ENCODE data around the gene DHX34. TPM values are rescaled to one million over a fixed set of nuclear protein-coding genes. Genes with fewer than 3 reads are reported as not detected.

Gene DHX34
- polyA plus RNA-seq, 1 of the 3 experiments (the other 2 are of a cell fraction): 16.4 TPM

- ChIA-PET CTCF (interaction anchor here (1.2 to 3.2 kb wide), 2 partner anchors 14 to 81 kb away, joined by 4 to 19 read pairs; no protein-coding TSS in a partner anchor), POLR2A (no interaction called here)
- Histone ChIP-seq H3F3A (replicated peaks; ENCODE audit: insufficient read depth) (peaks cover 19% of the 10 kb centered on the region), H3K9me3 (no peaks in the 10 kb centered on the region), H4K20me1 (ENCODE audit: insufficient read depth) (no peaks in the 10 kb centered on the region), H3K79me2 (ENCODE audit: insufficient read depth) (no peaks in the 10 kb centered on the region), H3K27ac (ENCODE audit: low read depth in 2 of 2, low read length in 1 of 2) (no peak overlapping the region), H3K27me3 (ENCODE audit: insufficient read depth) (peaks cover 24% of the 10 kb centered on the region), H2AFZ (ENCODE audit: low read depth) (no peak overlapping the region), H3K4me3 (ENCODE audit: low read depth in 2 of 2, low read length in 1 of 2) (no peak overlapping the region), H3K4me2 (no peak overlapping the region), H3K9me2 (no peaks in the 10 kb centered on the region), H3K36me3 (replicated peaks in 1 of 2; ENCODE audit: control insufficient read depth in 1 of 2, insufficient read depth in 2 of 2, low read length in 1 of 2) (no peaks in the 10 kb centered on the region), H3K9ac (no peak overlapping the region), H3K4me1 (ENCODE audit: control insufficient read depth in 1 of 2, insufficient read depth in 2 of 2, low read depth in 1 of 2, low read length in 1 of 2) (peaks cover 0 to 4% of the 10 kb centered on the region in 2 experiments; a peak in 2 of 4 replicates)
- WGBS (ENCODE audit: low lambda C conversion rate): 45% methylated on average over 2 of the region's 2 CpGs
- no peak for TF ChIP-seq SIN3A (IDR thresholded peaks at IDR 0.05; ENCODE audit: borderline replicate concordance, low read depth, low read length)
- no peak for TF ChIP-seq RFX5 (IDR thresholded peaks at IDR 0.05; ENCODE audit: low read length)
- DNase-seq: no peak
Observed at GRCh38 chr19:47310323-47310722, 38.8 kb upstream of the DHX34 start.

- H3K9me3 ChIP-seq: no peaks in the 10 kb centered on the region
- no peaks in the 10 kb centered on the region for H3K79me2 ChIP-seq (ENCODE audit: insufficient read depth)
- no peaks in the 10 kb centered on the region for H4K20me1 ChIP-seq (ENCODE audit: insufficient read depth)
- peak; percentile 62 for DNase-seq
- CTCF ChIA-PET: interaction anchor here (1.2 kb wide), 1 partner anchor 81 kb away, joined by 4 read pairs; no protein-coding TSS in a partner anchor
- H3K4me2 ChIP-seq: no peak overlapping the region
- TF ChIP-seq NFIC (IDR thresholded peaks at IDR 0.05; ENCODE audit: borderline replicate concordance) (peak; percentile 41), RCOR1 (IDR thresholded peaks at IDR 0.05; ENCODE audit: low read length) (peak; percentile 98), ZBTB33 (IDR thresholded peaks at IDR 0.05; ENCODE audit: borderline replicate concordance, low read depth) (no peak), RXRA (IDR thresholded peaks at IDR 0.05; ENCODE audit: borderline replicate concordance, low read depth) (no peak)
- H3F3A ChIP-seq (replicated peaks; ENCODE audit: insufficient read depth): peaks cover 19% of the 10 kb centered on the region
- POLR2A ChIA-PET: interaction anchor here (0.6 kb wide), 1 partner anchor 290 kb away, joined by 3 read pairs; no protein-coding TSS in a partner anchor
- H3K36me3 ChIP-seq (replicated peaks in 1 of 2; ENCODE audit: control insufficient read depth in 1 of 2, insufficient read depth in 2 of 2, low read length in 1 of 2): no peaks in the 10 kb centered on the region
- H3K9me2 ChIP-seq: no peaks in the 10 kb centered on the region
- peaks cover 0 to 4% of the 10 kb centered on the region in 2 experiments; a peak in 2 of 4 replicates for H3K4me1 ChIP-seq (ENCODE audit: control insufficient read depth in 1 of 2, insufficient read depth in 2 of 2, low read depth in 1 of 2, low read length in 1 of 2)
- 2% methylated on average over 4 of the region's 5 CpGs for WGBS (ENCODE audit: low lambda C conversion rate)
- peaks cover 24% of the 10 kb centered on the region for H3K27me3 ChIP-seq (ENCODE audit: insufficient read depth)
- H3K27ac ChIP-seq (ENCODE audit: low read depth in 2 of 2, low read length in 1 of 2): no peak overlapping the region
- H3K9ac ChIP-seq: no peak overlapping the region
- H3K4me3 ChIP-seq (ENCODE audit: low read depth in 2 of 2, low read length in 1 of 2): no peak overlapping the region
- H2AFZ ChIP-seq (ENCODE audit: low read depth): no peak overlapping the region
Observed at GRCh38 chr19:47310819-47311218, 38.3 kb upstream of the DHX34 start.

- Histone ChIP-seq H3K4me3 (ENCODE audit: low read depth in 2 of 2, low read length in 1 of 2) (no peak overlapping the region), H3K9me2 (no peaks in the 10 kb centered on the region), H3K27ac (ENCODE audit: low read depth in 2 of 2, low read length in 1 of 2) (no peak overlapping the region), H3F3A (replicated peaks; ENCODE audit: insufficient read depth) (peaks cover 19% of the 10 kb centered on the region), H3K4me2 (no peak overlapping the region), H3K9ac (no peak overlapping the region), H3K36me3 (replicated peaks in 1 of 2; ENCODE audit: control insufficient read depth in 1 of 2, insufficient read depth in 2 of 2, low read length in 1 of 2) (no peaks in the 10 kb centered on the region), H3K27me3 (ENCODE audit: insufficient read depth) (peaks cover 24% of the 10 kb centered on the region), H2AFZ (ENCODE audit: low read depth) (no peak overlapping the region), H3K79me2 (ENCODE audit: insufficient read depth) (no peaks in the 10 kb centered on the region), H3K9me3 (no peaks in the 10 kb centered on the region), H3K4me1 (ENCODE audit: control insufficient read depth in 1 of 2, insufficient read depth in 2 of 2, low read depth in 1 of 2, low read length in 1 of 2) (peaks cover 0 to 4% of the 10 kb centered on the region in 2 experiments; a peak in 2 of 4 replicates), H4K20me1 (ENCODE audit: insufficient read depth) (no peaks in the 10 kb centered on the region)
- WGBS (ENCODE audit: low lambda C conversion rate): 51% methylated on average over 5 of the region's 5 CpGs
- DNase-seq: no peak
- ChIA-PET CTCF (no interaction called here), POLR2A (no interaction called here)
- TF ChIP-seq SIN3A (IDR thresholded peaks at IDR 0.05; ENCODE audit: borderline replicate concordance, low read depth, low read length): no peak
- no peak for TF ChIP-seq RFX5 (IDR thresholded peaks at IDR 0.05; ENCODE audit: low read length)
- TF ChIP-seq USF1 (IDR thresholded peaks at IDR 0.05; ENCODE audit: borderline replicate concordance, low read depth): no peak
- TF ChIP-seq ZBTB33 (IDR thresholded peaks at IDR 0.05; ENCODE audit: borderline replicate concordance, low read depth): no peak
Observed at GRCh38 chr19:47312366-47313006, 36.6 kb upstream of the DHX34 start.
